A673 (cell line): ENCODE measurements around the gene CEP85. TPM values are rescaled to one million over a fixed set of nuclear protein-coding genes. Genes with fewer than 3 reads are reported as not detected.

Source experiments
- BruUV-seq: library from RNA; stranded (reverse); fragments of 400-500 nt; replicated peaks from 2 replicates; lab custom pipeline; 2021; lab: Mats Ljungman, UMichigan
- CTCF ChIA-PET: fragments of 300-600 bp; sonication (Branson Sonifier 250); formaldehyde crosslinking; loops from one replicate; lab custom pipeline; 2022; ENCODE audit warnings: antibody characterized with exemption; lab: Charles Lee
- POLR2A ChIA-PET: fragments of 300-600 bp; sonication (Branson Sonifier 250); formaldehyde crosslinking; loops from one replicate; lab custom pipeline; 2022; ENCODE audit warnings: antibody characterized with exemption; ENCODE audit not compliant: low non-redundant PET; lab: Charles Lee
- DNase-seq: peaks from one replicate; pipeline ENCODE4 v3.0.0-alpha.2; 2015; ENCODE audit warnings: low spot score
- H3K27ac ChIP-seq: fragments of 200-600 bp; sonication (generic); 2 replicates; pipeline ENCODE4 v1.5.1; 2016; ENCODE audit warnings: mixed run types, low read depth, mild to moderate bottlenecking, mixed read lengths, antibody characterized with exemption, low read length; ENCODE audit not compliant: poor library complexity, severe bottlenecking
- H3K27me3 ChIP-seq: fragments of 200-600 bp; sonication (generic); replicated peaks from 2 replicates; pipeline ENCODE4 v1.6.1; 2017; ENCODE audit warnings: mixed run types, low read depth, mild to moderate bottlenecking, mixed read lengths, antibody characterized with exemption, low read length; ENCODE audit not compliant: insufficient read depth, poor library complexity
- H3K36me3 ChIP-seq: fragments of 200-600 bp; sonication (generic); 2 replicates; pipeline ENCODE4 v1.6.1; 2016; ENCODE audit warnings: mixed run types, mild to moderate bottlenecking, mixed read lengths, antibody characterized with exemption, low read length; ENCODE audit not compliant: insufficient read depth, poor library complexity, severe bottlenecking
- H3K4me1 ChIP-seq: fragments of 200-600 bp; sonication (generic); 2 replicates; pipeline ENCODE4 v1.6.1; 2017; ENCODE audit warnings: mixed run types, mild to moderate bottlenecking, mixed read lengths, antibody characterized with exemption, low read length; ENCODE audit not compliant: insufficient read depth, poor library complexity, severe bottlenecking
- H3K4me3 ChIP-seq: fragments of 200-600 bp; sonication (generic); 2 replicates; pipeline ENCODE4 v1.5.1; 2016; ENCODE audit warnings: low read depth, mixed run types, mild to moderate bottlenecking, mixed read lengths, low read length; ENCODE audit not compliant: poor library complexity, severe bottlenecking
- H3K9me3 ChIP-seq: fragments of 200-600 bp; sonication (generic); 2 replicates; pipeline ENCODE4 v1.6.1; 2016; ENCODE audit warnings: mixed run types, low read depth, mild to moderate bottlenecking, mixed read lengths, antibody characterized with exemption, low read length; ENCODE audit not compliant: poor library complexity, severe bottlenecking
- EZH2 ChIP-seq: fragments of 200-600 bp; sonication (generic); IDR thresholded peaks from 2 replicates; pipeline ENCODE4 v1.6.1; 2017; ENCODE audit warnings: borderline replicate concordance, low read depth, mild to moderate bottlenecking, mixed read lengths, antibody characterized with exemption, low read length; ENCODE audit not compliant: poor library complexity, severe bottlenecking
- intact Hi-C: fragments of 100-400 bp; cut with micrococcal nuclease; formaldehyde crosslinking; loops from one replicate; pipeline ENCODE4 v1.10.0; 2022; ENCODE audit not compliant: unreplicated experiment
- total RNA-seq: library from RNA; stranded (reverse); gene quantifications from 2 replicates; pipeline ENCODE4 v1.2.3, GENCODE V29; 2021
- TF ChIP-seq, protein P1 (sequence below): fragments of 300-800, 200-600 bp; sonication (generic); conservative IDR thresholded peaks from 2 replicates; pipeline ENCODE4 v1.5.1; 2017; ENCODE audit warnings: low read depth, mild to moderate bottlenecking, antibody characterized with exemption, low read length, moderate library complexity, mixed read lengths

Gene CEP85
- total RNA-seq, 1 experiment from 2014 or later = 51.3 TPM

DNA sequence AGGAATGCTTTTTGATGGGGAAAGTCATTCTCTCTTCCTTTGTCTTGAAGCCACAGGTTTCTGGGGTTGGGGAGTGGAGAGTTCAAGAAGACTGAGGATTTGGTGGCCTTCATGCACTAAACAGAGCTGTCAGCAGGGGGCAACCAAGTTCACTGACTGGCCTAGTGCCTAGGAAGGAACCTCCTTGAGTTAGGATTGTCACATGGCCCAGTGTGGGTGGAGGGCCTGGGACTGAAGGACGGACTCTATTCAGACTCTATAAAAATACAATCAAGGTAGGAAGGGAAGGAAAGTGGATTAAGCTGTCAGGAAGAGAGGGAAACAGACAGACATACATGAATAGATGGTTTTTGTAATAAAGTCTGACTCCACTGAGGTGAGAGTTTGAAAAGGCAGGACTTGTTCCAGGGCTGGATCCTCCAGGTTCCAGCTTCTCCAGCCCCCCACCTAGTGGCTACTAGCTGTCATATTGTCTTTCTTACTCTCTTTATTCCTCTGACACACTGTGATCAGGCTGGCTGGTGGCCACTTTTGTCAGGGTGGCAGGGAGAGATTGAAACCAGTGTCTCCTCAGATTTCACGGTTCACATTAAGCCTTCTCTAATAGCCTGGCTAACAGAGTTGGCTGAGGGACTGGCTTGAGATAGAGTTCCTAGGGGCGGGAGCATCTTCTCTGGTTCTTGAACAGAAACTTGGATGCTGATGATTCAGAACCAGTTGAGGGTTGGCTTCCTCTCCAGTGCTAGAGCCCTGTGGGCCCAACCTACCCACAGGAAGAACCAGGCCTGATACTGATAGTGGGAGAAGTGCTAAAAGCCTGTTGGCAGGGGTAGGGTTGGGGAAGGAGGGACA lies 41.8 kb downstream of the CEP85 start:
- H3K27ac ChIP-seq = peak overlapping the region; percentile 75
- no peaks in the 10 kb centered on the region for H3K27me3 ChIP-seq
- BruUV-seq = no TSS peak
- H3K4me1 ChIP-seq = peaks cover 38% of the 10 kb centered on the region
- H3K4me3 ChIP-seq = no peak overlapping the region
- intact Hi-C loops = loop anchor here (5.0 kb wide), 1 partner anchor 39 kb away; no protein-coding TSS in a partner anchor
- peak; percentile 94 for DNase-seq
- ChIA-PET CTCF (interaction anchor here (0.5 to 1.6 kb wide), 6 partner anchors 9 to 171 kb away, joined by 3 to 9 read pairs (median 4); partner anchors contain the start of gene CEP85), POLR2A (interaction anchor here (0.7 kb wide), 1 partner anchor 106 kb away, joined by 5 read pairs; no protein-coding TSS in a partner anchor)
- H3K9me3 ChIP-seq = no peaks in the 10 kb centered on the region
- no peak for TF ChIP-seq EZH2
- TF ChIP-seq, protein P1, sequence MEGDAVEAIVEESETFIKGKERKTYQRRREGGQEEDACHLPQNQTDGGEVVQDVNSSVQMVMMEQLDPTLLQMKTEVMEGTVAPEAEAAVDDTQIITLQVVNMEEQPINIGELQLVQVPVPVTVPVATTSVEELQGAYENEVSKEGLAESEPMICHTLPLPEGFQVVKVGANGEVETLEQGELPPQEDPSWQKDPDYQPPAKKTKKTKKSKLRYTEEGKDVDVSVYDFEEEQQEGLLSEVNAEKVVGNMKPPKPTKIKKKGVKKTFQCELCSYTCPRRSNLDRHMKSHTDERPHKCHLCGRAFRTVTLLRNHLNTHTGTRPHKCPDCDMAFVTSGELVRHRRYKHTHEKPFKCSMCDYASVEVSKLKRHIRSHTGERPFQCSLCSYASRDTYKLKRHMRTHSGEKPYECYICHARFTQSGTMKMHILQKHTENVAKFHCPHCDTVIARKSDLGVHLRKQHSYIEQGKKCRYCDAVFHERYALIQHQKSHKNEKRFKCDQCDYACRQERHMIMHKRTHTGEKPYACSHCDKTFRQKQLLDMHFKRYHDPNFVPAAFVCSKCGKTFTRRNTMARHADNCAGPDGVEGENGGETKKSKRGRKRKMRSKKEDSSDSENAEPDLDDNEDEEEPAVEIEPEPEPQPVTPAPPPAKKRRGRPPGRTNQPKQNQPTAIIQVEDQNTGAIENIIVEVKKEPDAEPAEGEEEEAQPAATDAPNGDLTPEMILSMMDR = peak; percentile 71
- H3K36me3 ChIP-seq = peaks cover 47% of the 10 kb centered on the region

DNA sequence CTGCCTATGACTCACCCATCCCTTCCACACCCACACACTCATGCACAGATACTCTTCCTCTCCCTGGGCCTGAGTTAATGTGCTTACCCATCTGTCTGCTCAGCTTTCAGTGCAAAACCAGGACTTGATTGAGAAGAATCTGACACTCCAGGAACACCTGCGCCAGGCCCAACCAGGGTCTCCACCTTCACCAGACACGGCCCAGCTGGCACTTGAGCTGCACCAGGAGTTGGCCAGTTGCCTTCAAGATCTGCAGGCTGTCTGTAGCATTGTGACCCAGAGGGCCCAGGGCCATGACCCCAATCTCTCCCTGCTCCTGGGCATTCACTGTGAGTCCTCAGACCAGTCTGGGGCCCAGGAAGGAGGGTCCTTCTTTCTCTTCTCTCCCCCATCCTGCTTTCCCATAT lies 42.4 kb downstream of the CEP85 start:
- ChIA-PET CTCF (interaction anchor here (1.0 to 1.6 kb wide), 6 partner anchors 8 to 172 kb away, joined by 3 to 9 read pairs (median 4); partner anchors contain the start of gene CEP85), POLR2A (no interaction called here)
- Histone ChIP-seq H3K36me3 (peaks cover 41% of the 10 kb centered on the region), H3K27me3 (no peaks in the 10 kb centered on the region), H3K4me1 (peaks cover 43% of the 10 kb centered on the region), H3K27ac (peak overlapping the region; percentile 75), H3K9me3 (no peaks in the 10 kb centered on the region), H3K4me3 (no peak overlapping the region)
- intact Hi-C loops = loop anchor here (5.0 kb wide), 1 partner anchor 39 kb away; no protein-coding TSS in a partner anchor
- DNase-seq = no peak
- BruUV-seq = no TSS peak
- TF ChIP-seq, protein P1 = no peak
- TF ChIP-seq EZH2 = no peak

DNA sequence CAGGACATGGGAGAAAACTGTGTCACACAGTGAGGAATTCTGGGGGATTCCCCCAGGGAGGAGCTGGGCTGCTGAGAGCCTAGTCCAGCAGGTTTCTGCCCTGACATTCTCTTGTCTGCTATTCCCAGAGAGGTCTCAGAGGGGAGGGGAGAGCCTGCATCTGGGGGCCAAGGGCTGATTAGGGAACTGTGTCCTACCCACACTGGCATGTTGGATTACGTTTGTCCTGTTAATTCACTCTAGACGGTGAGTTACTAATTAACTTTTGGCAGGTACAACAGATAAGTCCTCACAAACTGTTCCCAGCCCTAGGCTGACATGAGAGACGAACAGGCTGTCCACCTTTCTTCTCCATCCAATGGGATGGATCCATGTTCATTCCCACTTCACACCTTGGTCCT lies 43.3 kb downstream of the CEP85 start:
- TF ChIP-seq, protein P1 = no peak
- no peak for TF ChIP-seq EZH2
- Histone ChIP-seq H3K9me3 (no peaks in the 10 kb centered on the region), H3K27me3 (no peaks in the 10 kb centered on the region), H3K4me3 (no peak overlapping the region), H3K36me3 (peaks cover 33% of the 10 kb centered on the region), H3K4me1 (peaks cover 51% of the 10 kb centered on the region), H3K27ac (peak overlapping the region; percentile 75)
- POLR2A ChIA-PET = no interaction called here
- CTCF ChIA-PET = interaction anchor here (1.0 kb wide), 1 partner anchor 172 kb away, joined by 3 read pairs; no protein-coding TSS in a partner anchor
- no TSS peak for BruUV-seq
- no peak for DNase-seq
- intact Hi-C loops = loop anchor here (5.0 kb wide), 1 partner anchor 40 kb away; no protein-coding TSS in a partner anchor
